Liver (tissue), 3 donors: ENCODE results near the gene GNB5.

Experiments
- CTCF ChIP-seq: fragments of 150-350 bp; IDR thresholded peaks from 2 replicates; pipeline ENCODE4 v1.5.1; 2017; ENCODE audit warnings: improper control_type of control experiment, low read depth, low read length; ENCODE audit not compliant: missing input control
- GABPA ChIP-seq, 2 donors: IDR thresholded peaks in 1 of 2; conservative IDR thresholded peaks in 1 of 2; 2 replicates each; pipeline ENCODE4 v1.6.1; 2016; ENCODE audit warnings: antibody characterized with exemption in 2 of 2, mild to moderate bottlenecking in 1 of 2, moderate library complexity in 1 of 2
- HNF4A ChIP-seq, 2 donors: conservative IDR thresholded peaks; 2 replicates each; pipeline ENCODE4 v1.6.1; 2016; ENCODE audit warnings: antibody characterized with exemption in 2 of 2, mild to moderate bottlenecking in 2 of 2
- HNF4G ChIP-seq: IDR thresholded peaks from 2 replicates; pipeline ENCODE4 v1.6.1; 2016; ENCODE audit warnings: antibody characterized with exemption
- JUND ChIP-seq, 2 donors: IDR thresholded peaks; 2 replicates each; pipeline ENCODE4 v1.6.1; 2016; ENCODE audit warnings: antibody characterized with exemption in 2 of 2
- MAX ChIP-seq: IDR thresholded peaks from 2 replicates; pipeline ENCODE4 v1.6.1; 2016; ENCODE audit warnings: antibody characterized with exemption
- REST ChIP-seq: IDR thresholded peaks from 2 replicates; pipeline ENCODE4 v1.6.1; 2016; ENCODE audit warnings: antibody characterized with exemption, mild to moderate bottlenecking
- RXRA ChIP-seq, 2 donors: IDR thresholded peaks; 2 replicates each; pipeline ENCODE4 v1.6.1; 2017 to 2018; ENCODE audit warnings: antibody characterized with exemption in 2 of 2, mild to moderate bottlenecking in 1 of 2
- YY1 ChIP-seq: IDR thresholded peaks from 2 replicates; pipeline ENCODE4 v1.6.1; 2016; ENCODE audit warnings: antibody characterized with exemption, mild to moderate bottlenecking
- donor health status: healthy.
- donor health status: healthy.

GRCh38 chr15:52193321-52193720 is 2.1 kb upstream of the GNB5 start:
- TF ChIP-seq CTCF: no peak
- TF ChIP-seq JUND (IDR thresholded peaks at IDR 0.05): no peak
- TF ChIP-seq REST: no peak
- TF ChIP-seq HNF4G: no peak
- no peak for TF ChIP-seq MAX
- no peak for TF ChIP-seq RXRA (IDR thresholded peaks at IDR 0.05)
- no peak for TF ChIP-seq HNF4A (conservative IDR thresholded peaks at IDR 0.05)
- TF ChIP-seq GABPA (IDR thresholded peaks at IDR 0.05 in 1 of 2, conservative IDR thresholded peaks at IDR 0.05 in 1 of 2): no peak
- no peak for TF ChIP-seq YY1
